ENCODE data around the gene TAB3. TPM values are rescaled to one million over a fixed set of nuclear protein-coding genes. Genes with fewer than 3 reads are reported as not detected.
A peak's percentile ranks its signal among the peaks of the same experiment; 100 is the strongest.

The TAB3 gene
- total RNA-seq, 1 donor from 2014 or later, result 20.0 TPM

- Mint-ChIP-seq H3K4me3 (peak overlapping the region; percentile 18), H3K27ac (no peak overlapping the region), H3K36me3 (peaks cover 14% of the 10 kb centered on the region), H3K27me3 (ENCODE audit: insufficient read depth, low read depth) (no peaks in the 10 kb centered on the region), H3K9me3 (no peaks in the 10 kb centered on the region), H3K4me1 (peaks cover 4% of the 10 kb centered on the region)
- H3K27me3 ChIP-seq, result no peaks in the 10 kb centered on the region
- peak; percentile 47 for DNase-seq (ENCODE audit: low spot score)
- peaks cover 8% of the 10 kb centered on the region for H3K4me1 ChIP-seq
- no peaks in the 10 kb centered on the region for H3F3A ChIP-seq (ENCODE audit: low read depth)
- H2AFZ ChIP-seq (replicated peaks), result no peak overlapping the region
- TF ChIP-seq EZH2phosphoT487 (IDR thresholded peaks at IDR 0.05) (no peak), EZH2 (IDR thresholded peaks at IDR 0.05) (no peak), CTCF (IDR thresholded peaks at IDR 0.05) (no peak)
- no peak overlapping the region for H3K27ac ChIP-seq
- H3K9me3 ChIP-seq (ENCODE audit: low read depth), result no peaks in the 10 kb centered on the region
- no peaks in the 10 kb centered on the region for H3K36me3 ChIP-seq
- H4K20me1 ChIP-seq (ENCODE audit: low read depth), result no peaks in the 10 kb centered on the region
- no peak overlapping the region for H3K9ac ChIP-seq
- peak overlapping the region; percentile 45 for H3K4me2 ChIP-seq
- peak overlapping the region; percentile 13 for H3K4me3 ChIP-seq
- no peaks in the 10 kb centered on the region for H3K79me2 ChIP-seq (ENCODE audit: low read depth)
Observed at GRCh38 chrX:30831082-30831481, 58.0 kb downstream of the TAB3 start.

GRCh38 chrX:30830326-30830943 lies 58.6 kb downstream of the TAB3 start:
- peaks cover 4% of the 10 kb centered on the region for H3K4me1 Mint-ChIP-seq
- H3K27me3 Mint-ChIP-seq (ENCODE audit: insufficient read depth, low read depth), result no peaks in the 10 kb centered on the region

GRCh38 chrX:30824275-30824674 lies 64.8 kb downstream of the TAB3 start:
- Histone ChIP-seq H3K79me2 (ENCODE audit: low read depth) (no peaks in the 10 kb centered on the region), H3K4me2 (no peak overlapping the region), H3F3A (ENCODE audit: low read depth) (no peaks in the 10 kb centered on the region), H3K4me3 (no peak overlapping the region), H3K27me3 (no peaks in the 10 kb centered on the region), H2AFZ (replicated peaks) (no peak overlapping the region), H3K27ac (no peak overlapping the region), H3K9me3 (ENCODE audit: low read depth) (no peaks in the 10 kb centered on the region), H3K36me3 (no peaks in the 10 kb centered on the region), H4K20me1 (ENCODE audit: low read depth) (no peaks in the 10 kb centered on the region), H3K4me1 (no peaks in the 10 kb centered on the region), H3K9ac (no peak overlapping the region)
- Mint-ChIP-seq H3K4me3 (no peak overlapping the region), H3K27ac (no peak overlapping the region), H3K27me3 (ENCODE audit: insufficient read depth, low read depth) (peaks cover 5% of the 10 kb centered on the region), H3K9me3 (no peaks in the 10 kb centered on the region), H3K36me3 (no peaks in the 10 kb centered on the region), H3K4me1 (no peaks in the 10 kb centered on the region)
- TF ChIP-seq CTCF (IDR thresholded peaks at IDR 0.05), result no peak
- TF ChIP-seq EZH2 (IDR thresholded peaks at IDR 0.05), result no peak
- no peak for TF ChIP-seq EZH2phosphoT487 (IDR thresholded peaks at IDR 0.05)
- DNase-seq (ENCODE audit: low spot score), result no peak

More at GRCh38 chrX:30830326-30830943, 58.6 kb downstream of the TAB3 start:
- TF ChIP-seq CTCF (IDR thresholded peaks at IDR 0.05) (no peak), EZH2 (IDR thresholded peaks at IDR 0.05) (no peak), EZH2phosphoT487 (IDR thresholded peaks at IDR 0.05) (no peak)
- Histone ChIP-seq H3F3A (ENCODE audit: low read depth) (no peaks in the 10 kb centered on the region), H3K9me3 (ENCODE audit: low read depth) (no peaks in the 10 kb centered on the region), H3K4me3 (no peak overlapping the region), H3K27ac (no peak overlapping the region), H3K27me3 (no peaks in the 10 kb centered on the region), H3K4me1 (peaks cover 8% of the 10 kb centered on the region), H3K36me3 (no peaks in the 10 kb centered on the region), H2AFZ (replicated peaks) (no peak overlapping the region), H3K79me2 (ENCODE audit: low read depth) (no peaks in the 10 kb centered on the region), H3K4me2 (peak overlapping the region; percentile 45), H4K20me1 (ENCODE audit: low read depth) (no peaks in the 10 kb centered on the region), H3K9ac (no peak overlapping the region)
- Mint-ChIP-seq H3K27ac (no peak overlapping the region), H3K9me3 (no peaks in the 10 kb centered on the region), H3K4me3 (no peak overlapping the region), H3K36me3 (peaks cover 11% of the 10 kb centered on the region)
- no peak for DNase-seq (ENCODE audit: low spot score)
